Skeletal muscle tissue (tissue), 4 donors: ENCODE data around the gene TMEM255B. TPM values are rescaled to one million over a fixed set of nuclear protein-coding genes. Genes with fewer than 3 reads are reported as not detected.
A peak's percentile ranks its signal among the peaks of the same experiment; 100 is the strongest.
"Not testable (repeated sequence)": the region's sequence is repeated elsewhere in the genome, so short reads cannot be mapped to it uniquely, and the experiment has no call there.

Experiments
- H3K27ac ChIP-seq: one replicate; pipeline ENCODE4 v1.7.0; 2013; ENCODE audit warnings: mild to moderate bottlenecking, low read depth, low read length, inconsistent platforms
- H3K27me3 ChIP-seq, 3 donors: one replicate each; pipeline ENCODE4 v1.7.0; 2013; ENCODE audit warnings: low read length in 3 of 3; ENCODE audit not compliant: control insufficient read depth in 3 of 3, insufficient read depth in 3 of 3
- H3K36me3 ChIP-seq, 3 donors: one replicate each; pipeline ENCODE4 v1.7.0; 2013; ENCODE audit warnings: low read length in 3 of 3; ENCODE audit not compliant: control insufficient read depth in 3 of 3, insufficient read depth in 3 of 3
- H3K4me1 ChIP-seq, 3 donors: one replicate each; pipeline ENCODE4 v1.7.0; 2013; ENCODE audit warnings: low read length in 3 of 3, mild to moderate bottlenecking in 3 of 3; ENCODE audit not compliant: control insufficient read depth in 3 of 3, insufficient read depth in 3 of 3
- H3K4me3 ChIP-seq, 3 donors: one replicate each; pipeline ENCODE4 v1.7.0; 2013; ENCODE audit warnings: low read length in 3 of 3
- H3K9ac ChIP-seq, 3 donors: one replicate each; pipeline ENCODE4 v1.7.0; 2013; ENCODE audit warnings: low read length in 3 of 3, mild to moderate bottlenecking in 3 of 3, moderate library complexity in 2 of 3, low read depth in 1 of 3
- H3K9me3 ChIP-seq, 3 donors: one replicate each; pipeline ENCODE4 v1.7.0; 2013; ENCODE audit warnings: low read length in 3 of 3; ENCODE audit not compliant: control insufficient read depth in 3 of 3
- total RNA-seq: library from RNA; depleted of rRNA; stranded (reverse); fragments of >200 nt; gene quantifications from one replicate; pipeline ENCODE4 v1.2.3, GENCODE V29; 2014
- donor health status: Osteomylitis.

TMEM255B gene
- total RNA-seq, 1 donor from 2014 or later, result 2.6 TPM

- H3K27ac ChIP-seq, H3K9me3 ChIP-seq, H3K4me1 ChIP-seq, H3K27me3 ChIP-seq, H3K9ac ChIP-seq, H3K4me3 ChIP-seq: not testable (repeated sequence)
- H3K36me3 ChIP-seq, result peaks cover 54 to 67% (median 59%) of the 10 kb centered on the region in 3 donors
Observed at GRCh38 chr13:113830426-113830950, 71.5 kb downstream of the TMEM255B start.

- no peak overlapping the region for H3K9ac ChIP-seq
- H3K27me3 ChIP-seq, result no peaks in the 10 kb centered on the region
- no peaks in the 10 kb centered on the region for H3K4me1 ChIP-seq
- H3K4me3 ChIP-seq, result no peak overlapping the region
- H3K9me3 ChIP-seq, result no peaks in the 10 kb centered on the region
- H3K27ac ChIP-seq, result no peak overlapping the region
- peaks cover 48 to 64% (median 53%) of the 10 kb centered on the region in 3 donors for H3K36me3 ChIP-seq
Observed at GRCh38 chr13:113831061-113831460, 72.0 kb downstream of the TMEM255B start.

GRCh38 chr13:113832205-113832604 lies 73.2 kb downstream of the TMEM255B start:
- Histone ChIP-seq H3K36me3 (peaks cover 43 to 58% (median 48%) of the 10 kb centered on the region in 3 donors), H3K27ac (no peak overlapping the region)

GRCh38 chr13:113832631-113833030 lies 73.6 kb downstream of the TMEM255B start:
- Histone ChIP-seq H3K9ac (no peak overlapping the region), H3K27ac (no peak overlapping the region), H3K4me3 (no peak overlapping the region), H3K27me3 (no peaks in the 10 kb centered on the region), H3K4me1 (peaks cover 9 to 10% (median 9%) of the 10 kb centered on the region in 3 donors), H3K36me3 (peaks cover 39 to 54% (median 43%) of the 10 kb centered on the region in 3 donors), H3K9me3 (no peaks in the 10 kb centered on the region)

More at GRCh38 chr13:113832205-113832604, 73.2 kb downstream of the TMEM255B start:
- Histone ChIP-seq H3K9me3 (no peaks in the 10 kb centered on the region), H3K9ac (no peak overlapping the region), H3K27me3 (no peaks in the 10 kb centered on the region), H3K4me1 (peaks cover 5% of the 10 kb centered on the region in 3 donors), H3K4me3 (no peak overlapping the region)

GRCh38 chr13:113833111-113833830 lies 74.2 kb downstream of the TMEM255B start:
- Histone ChIP-seq H3K27ac (no peak overlapping the region), H3K36me3 (peaks cover 37 to 51% (median 42%) of the 10 kb centered on the region in 3 donors), H3K4me1 (peaks cover 15 to 16% (median 16%) of the 10 kb centered on the region in 3 donors), H3K27me3 (no peaks in the 10 kb centered on the region), H3K9me3 (no peaks in the 10 kb centered on the region), H3K9ac (no peak overlapping the region), H3K4me3 (no peak overlapping the region)

- H3K27me3 ChIP-seq, H3K27ac ChIP-seq, H3K9me3 ChIP-seq, H3K4me3 ChIP-seq, H3K9ac ChIP-seq: not testable (repeated sequence)
- Histone ChIP-seq H3K36me3 (peaks cover 33 to 46% (median 38%) of the 10 kb centered on the region in 3 donors), H3K4me1 (peaks cover 23% of the 10 kb centered on the region in 3 donors)
Observed at GRCh38 chr13:113834006-113834405, 75.0 kb downstream of the TMEM255B start.

- H3K4me1 ChIP-seq, result peaks cover 29 to 30% (median 29%) of the 10 kb centered on the region in 3 donors
- no peaks in the 10 kb centered on the region for H3K9me3 ChIP-seq
- H3K27me3 ChIP-seq, result no peaks in the 10 kb centered on the region
- no peak overlapping the region for H3K27ac ChIP-seq
- no peak overlapping the region for H3K4me3 ChIP-seq
- H3K36me3 ChIP-seq, result peaks cover 28 to 42% (median 38%) of the 10 kb centered on the region in 3 donors
- H3K9ac ChIP-seq, result no peak overlapping the region
Observed at GRCh38 chr13:113834496-113835200, 75.6 kb downstream of the TMEM255B start.

GRCh38 chr13:113835461-113836270 lies 76.6 kb downstream of the TMEM255B start:
- peaks cover 30 to 42% (median 38%) of the 10 kb centered on the region in 3 donors for H3K36me3 ChIP-seq
- H3K27me3 ChIP-seq, result no peaks in the 10 kb centered on the region
- H3K9me3 ChIP-seq, result no peaks in the 10 kb centered on the region
- H3K27ac ChIP-seq, result no peak overlapping the region
- H3K4me3 ChIP-seq, result no peak overlapping the region
- H3K9ac ChIP-seq, result no peak overlapping the region
- H3K4me1 ChIP-seq, result peaks cover 39 to 40% (median 40%) of the 10 kb centered on the region in 3 donors

GRCh38 chr13:113836768-113837559 lies 77.9 kb downstream of the TMEM255B start:
- Histone ChIP-seq H3K9ac (peak overlapping the region; percentile 70 to 74 (median 72)), H3K36me3 (peaks cover 25 to 39% (median 32%) of the 10 kb centered on the region in 3 donors), H3K27ac (peak overlapping the region; percentile 95), H3K4me3 (peak overlapping the region; percentile 29 to 49 (median 35)), H3K27me3 (no peaks in the 10 kb centered on the region), H3K4me1 (peaks cover 46 to 52% (median 46%) of the 10 kb centered on the region in 3 donors), H3K9me3 (no peaks in the 10 kb centered on the region)
